HG03342 (cell line): Measurements from ENCODE around the gene C6orf58.

ENCODE experiments used
- ATAC-seq: cut with Tn5 transposase; IDR thresholded peaks from one replicate; pipeline ENCODE4 v1.9.1; 2021; ENCODE audit warnings: mild to moderate bottlenecking, moderate library complexity; ENCODE audit not compliant: unreplicated experiment

The C6orf58 gene

DNA sequence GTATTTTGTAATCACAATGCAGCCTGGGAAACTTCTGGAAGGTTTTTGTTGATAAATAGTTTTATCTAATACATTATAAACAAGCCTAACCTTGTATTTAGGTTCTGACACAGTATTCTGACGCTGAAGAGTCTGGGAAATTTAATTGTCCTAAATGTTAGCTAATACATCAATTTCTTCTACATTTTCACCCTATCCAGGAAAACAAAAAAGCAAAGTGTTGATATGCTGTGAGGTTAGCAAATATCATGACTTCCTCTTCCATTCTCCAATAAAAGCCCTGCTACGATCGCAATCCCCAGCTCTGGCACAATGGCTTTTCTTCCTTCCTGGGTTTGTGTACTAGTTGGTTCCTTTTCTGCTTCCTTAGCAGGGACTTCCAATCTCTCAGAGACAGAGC, at the start of gene C6orf58:
TSS of gene C6orf58 (plus strand) at position 301 of the 400 bp plus-strand sequence. CDS start at position 313, 12 bp downstream.
- no peak for ATAC-seq

DNA sequence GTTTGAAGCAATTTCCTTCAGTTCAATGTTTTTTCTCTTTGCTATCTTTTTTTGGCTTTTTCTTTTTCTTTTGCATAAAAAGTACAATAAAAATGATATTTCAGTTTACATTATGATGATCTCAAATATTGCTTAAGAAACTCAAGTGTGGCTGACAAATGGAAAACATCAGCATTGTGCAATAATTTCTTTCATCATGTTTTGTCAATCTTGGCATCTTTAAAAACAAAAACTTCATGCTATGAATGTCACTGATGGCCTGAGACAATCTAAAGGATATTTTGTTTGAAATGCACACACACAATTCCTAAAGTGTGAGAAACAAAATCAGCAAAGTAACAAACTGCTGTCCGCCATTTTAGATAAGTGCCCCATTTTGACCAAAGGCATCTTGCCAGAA, 44.0 kb upstream of the C6orf58 start:
- no peak for ATAC-seq

DNA sequence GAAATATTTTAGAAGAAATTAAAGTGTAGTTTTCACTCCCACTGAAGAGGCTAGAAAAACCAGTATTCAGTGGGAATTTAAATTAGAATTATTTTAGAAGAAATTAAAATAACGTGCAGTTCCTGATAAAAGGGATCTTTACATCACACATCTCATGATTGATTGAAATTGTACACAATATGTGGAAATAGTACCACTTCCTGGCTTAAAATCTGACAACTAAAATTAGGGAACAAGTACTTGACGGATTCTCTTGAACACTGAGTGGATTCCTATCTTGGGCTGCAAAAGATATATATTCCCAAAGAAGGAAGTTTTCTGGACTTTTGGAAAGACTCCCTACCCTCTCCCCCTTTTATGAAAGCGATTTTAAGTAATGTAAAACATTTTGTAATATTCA, 43.2 kb upstream of the C6orf58 start:
- no peak for ATAC-seq

DNA sequence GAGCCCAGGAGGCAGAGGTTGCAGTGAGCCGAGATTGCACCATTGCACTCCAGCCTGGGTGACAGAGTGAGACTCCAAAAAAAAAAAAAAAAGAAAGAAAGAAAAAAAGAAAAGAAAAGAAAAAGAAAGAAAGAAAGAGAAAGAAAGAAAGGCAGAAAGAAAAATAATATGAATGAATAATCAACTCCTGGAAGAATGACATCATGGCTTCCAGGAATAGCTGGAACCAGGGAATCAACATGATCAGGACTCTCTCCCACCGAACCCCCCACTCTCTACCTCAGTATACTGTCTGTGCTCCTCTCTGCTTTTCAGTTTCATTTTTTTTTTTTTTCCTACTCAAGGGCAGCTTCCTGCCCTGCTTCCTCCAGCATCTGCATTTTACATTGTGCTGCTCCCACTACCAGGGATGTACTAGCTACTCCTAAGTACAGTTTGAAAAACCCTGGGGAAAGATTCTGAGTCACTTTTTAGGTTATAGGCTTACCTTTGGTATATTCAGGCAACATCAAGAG, 38.2 kb upstream of the C6orf58 start:
- ATAC-seq: no peak

DNA sequence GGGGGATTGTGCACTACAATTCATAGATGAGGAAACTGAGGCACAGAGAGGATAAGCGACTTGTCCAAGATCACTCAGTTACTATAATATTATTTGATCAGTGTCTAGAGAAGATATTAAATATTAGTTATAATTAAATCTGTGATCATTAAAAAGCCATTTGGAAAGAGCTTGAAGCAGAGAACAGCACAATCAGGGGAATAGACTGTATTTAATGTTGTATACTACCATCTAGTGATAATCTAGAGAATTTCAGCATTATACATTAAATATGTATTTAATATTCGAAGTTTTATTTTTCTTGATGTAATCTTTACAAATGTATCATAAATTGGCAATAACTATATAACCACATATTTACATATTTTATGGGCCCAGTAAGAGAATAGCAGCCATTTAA, 37.7 kb upstream of the C6orf58 start:
- ATAC-seq: peak; percentile 55

DNA sequence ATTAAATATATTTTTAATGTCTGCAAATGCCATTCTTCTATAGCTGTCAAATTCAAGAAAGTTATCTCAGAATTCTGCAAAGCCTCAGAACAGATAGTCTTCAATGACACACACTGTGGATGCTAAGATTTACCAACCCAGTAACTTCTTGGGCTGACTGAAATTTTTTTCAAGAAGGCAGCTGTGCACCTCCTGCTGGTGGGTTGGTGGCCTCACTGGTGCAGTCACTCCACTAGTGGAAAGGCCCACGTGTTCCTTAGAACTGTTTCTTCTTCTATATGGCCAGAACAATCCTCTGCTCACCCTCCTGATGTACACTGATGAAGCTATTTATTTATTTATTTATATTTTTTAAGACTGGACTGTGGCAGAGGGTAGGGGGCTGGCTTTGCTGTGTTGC, 29.8 kb upstream of the C6orf58 start:
- no peak for ATAC-seq

DNA sequence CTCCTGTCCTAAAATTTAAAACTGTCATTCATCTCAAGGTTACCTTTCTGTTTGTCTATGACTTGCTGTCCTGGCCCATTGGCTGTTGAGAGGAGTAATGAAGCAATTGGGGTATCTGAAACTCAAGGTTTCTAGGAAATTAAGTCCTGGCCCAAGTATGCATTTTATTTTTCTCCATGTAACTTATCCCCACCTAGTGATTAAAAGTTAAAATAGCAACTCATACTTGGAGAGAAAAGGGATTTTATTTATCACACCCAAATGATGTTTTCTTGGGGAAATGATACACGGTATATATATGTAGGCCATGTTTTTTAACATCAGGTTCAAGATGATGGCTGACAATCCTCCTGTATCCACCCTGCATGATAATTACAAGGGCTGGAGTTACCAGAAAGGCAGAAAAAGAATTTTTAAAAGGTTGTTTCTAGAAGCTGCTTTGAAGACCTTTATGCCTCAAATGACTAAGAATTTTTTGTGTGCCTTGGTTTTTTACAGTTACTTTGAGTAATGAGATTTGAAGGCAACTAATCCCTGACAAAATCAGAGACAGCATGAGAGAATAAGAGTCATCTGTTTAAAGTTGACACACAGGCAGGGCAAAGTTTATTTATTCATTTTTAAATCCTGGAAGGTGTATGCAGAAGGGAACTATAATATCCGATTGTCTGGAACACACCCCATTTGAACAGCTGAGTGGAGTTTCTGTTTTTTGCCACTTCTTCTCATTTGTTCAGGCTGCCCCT, 28.9 kb upstream of the C6orf58 start:
- ATAC-seq: no peak

DNA sequence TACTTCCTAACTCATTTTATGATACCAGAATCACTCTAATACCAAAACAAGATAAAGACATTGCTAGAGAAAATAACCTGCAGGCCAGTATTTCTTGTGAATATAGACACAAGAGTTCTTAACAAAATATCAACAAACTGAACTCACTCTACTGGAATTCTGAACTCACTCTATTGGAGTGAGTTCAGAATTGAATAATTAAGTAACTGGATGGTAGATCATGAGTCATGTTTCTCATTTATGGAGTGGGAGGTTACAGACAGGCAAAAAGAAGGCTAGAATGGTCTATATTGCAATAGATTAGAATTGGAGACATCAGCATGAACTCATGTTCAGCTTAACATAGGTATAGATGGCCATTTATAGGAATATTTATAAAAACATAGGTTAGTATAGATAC, 26.6 kb upstream of the C6orf58 start:
- ATAC-seq: no peak

DNA sequence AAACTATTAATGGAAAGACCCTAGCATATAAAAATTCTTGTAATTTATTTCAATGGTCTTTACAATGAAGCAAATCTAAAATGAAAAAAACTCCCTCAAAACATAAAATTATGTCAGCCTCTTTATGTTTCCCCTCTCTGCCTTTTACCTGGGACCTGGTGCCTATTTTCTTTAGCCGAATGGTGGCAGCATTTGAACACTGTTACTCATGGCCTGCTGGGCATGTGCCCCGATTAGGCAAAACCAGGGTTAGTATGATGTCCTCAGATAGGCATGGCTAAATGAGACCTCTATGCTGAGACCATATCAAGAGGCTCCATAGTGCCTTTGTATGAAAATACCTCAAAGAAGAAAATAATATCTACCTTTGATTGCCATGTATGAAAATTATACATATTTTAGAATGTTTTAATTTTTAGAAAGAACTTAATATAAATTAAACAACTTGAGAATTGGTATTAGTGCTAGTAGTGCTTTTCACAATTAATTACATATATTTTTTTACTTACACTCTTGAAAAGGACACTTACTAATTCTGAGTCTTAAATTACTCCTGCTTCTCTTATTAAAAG, 22.5 kb upstream of the C6orf58 start:
- no peak for ATAC-seq

DNA sequence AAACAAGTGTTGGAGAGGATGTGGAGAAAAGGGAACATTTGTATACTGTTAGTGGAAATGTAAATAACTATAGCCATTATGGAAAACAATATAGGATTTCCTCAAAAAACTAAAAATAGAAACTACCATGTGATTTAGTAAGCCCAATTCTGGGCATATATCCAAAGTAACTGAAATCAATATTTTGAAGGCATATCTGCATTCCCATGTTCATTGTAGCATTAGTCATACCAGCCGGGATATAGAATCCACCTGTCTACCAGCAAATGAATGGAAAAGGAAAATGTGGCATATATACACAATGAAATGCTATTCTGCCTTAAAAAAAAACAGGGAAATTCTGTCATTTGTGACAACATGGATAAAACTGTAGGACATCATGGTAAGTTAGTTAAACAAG, 15.3 kb upstream of the C6orf58 start:
- no peak for ATAC-seq

DNA sequence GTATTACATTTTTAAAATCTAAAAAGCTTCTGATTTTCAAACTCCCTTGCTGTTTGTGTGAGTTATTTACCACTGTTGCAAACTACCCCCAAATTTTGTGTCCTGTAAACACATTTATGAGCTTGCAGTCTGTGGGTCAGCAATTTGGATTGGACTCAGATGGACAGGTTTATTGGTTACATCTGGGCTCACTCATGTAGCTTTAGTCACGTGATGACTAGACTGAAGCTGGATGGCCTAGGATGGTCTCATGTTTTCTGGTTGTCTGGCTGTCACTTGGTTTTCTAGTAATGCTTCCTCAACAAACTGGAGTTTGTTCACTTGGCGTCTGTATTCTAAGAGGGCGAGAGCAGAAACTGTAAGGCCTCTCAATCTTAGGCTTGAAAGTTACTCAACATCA, 12.2 kb upstream of the C6orf58 start:
- ATAC-seq: no peak

DNA sequence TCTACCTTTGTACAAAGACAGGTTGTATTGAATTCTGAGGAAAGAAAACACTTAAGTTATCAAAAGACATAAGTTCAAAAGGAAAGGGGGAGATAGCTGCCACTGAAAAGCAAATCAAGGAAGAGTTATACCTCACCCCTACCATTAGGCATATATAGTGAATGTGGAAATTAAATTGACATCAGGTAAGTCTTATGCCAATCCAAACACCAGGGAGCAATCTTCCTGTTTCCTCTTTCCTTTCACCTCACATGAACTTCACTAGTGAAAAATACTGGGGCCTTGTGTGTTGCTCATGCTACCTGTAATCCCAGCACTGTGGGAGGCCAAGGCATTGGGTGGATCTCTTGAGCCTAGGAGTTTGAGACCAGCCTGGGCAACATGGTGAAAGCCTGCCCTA, 10.9 kb upstream of the C6orf58 start:
- no peak for ATAC-seq

DNA sequence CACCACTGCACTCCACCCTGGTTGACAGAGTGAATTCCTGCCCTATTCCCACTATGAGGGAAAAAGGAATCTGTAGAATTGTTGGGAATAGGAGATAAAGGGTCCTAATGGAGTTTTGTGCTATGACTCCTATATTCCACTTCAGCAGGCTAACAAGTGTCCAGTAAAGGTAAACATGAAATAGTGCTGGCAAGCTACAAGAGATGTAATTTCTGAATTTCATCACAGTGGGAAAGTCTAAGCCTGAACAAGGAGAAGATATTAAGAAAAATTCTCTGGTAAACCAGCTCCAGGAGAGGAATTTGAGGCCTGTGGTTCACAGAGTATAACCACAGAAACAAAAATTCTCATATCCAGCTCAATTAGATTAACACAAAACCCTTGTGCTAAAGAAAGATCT, 10.3 kb upstream of the C6orf58 start:
- ATAC-seq: no peak

DNA sequence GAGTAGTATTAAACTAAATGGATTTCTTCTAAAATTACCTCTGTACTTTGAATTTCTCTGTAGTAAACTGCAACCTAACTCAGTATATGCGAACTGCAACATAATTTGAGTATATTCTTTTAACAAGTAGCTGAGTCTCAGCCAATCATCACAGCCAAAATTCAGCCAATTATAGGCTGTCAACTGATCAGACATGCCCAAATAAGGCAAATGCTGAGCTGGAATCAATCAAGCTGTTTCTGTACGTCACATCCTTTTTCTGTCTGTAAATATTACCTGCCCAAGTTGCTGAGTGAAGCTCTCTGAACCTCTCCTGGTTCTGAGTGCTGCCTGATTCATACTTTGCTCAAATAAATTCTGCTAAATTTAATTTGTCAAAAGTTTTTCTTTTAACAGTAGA, 9.5 kb upstream of the C6orf58 start:
- ATAC-seq: no peak

DNA sequence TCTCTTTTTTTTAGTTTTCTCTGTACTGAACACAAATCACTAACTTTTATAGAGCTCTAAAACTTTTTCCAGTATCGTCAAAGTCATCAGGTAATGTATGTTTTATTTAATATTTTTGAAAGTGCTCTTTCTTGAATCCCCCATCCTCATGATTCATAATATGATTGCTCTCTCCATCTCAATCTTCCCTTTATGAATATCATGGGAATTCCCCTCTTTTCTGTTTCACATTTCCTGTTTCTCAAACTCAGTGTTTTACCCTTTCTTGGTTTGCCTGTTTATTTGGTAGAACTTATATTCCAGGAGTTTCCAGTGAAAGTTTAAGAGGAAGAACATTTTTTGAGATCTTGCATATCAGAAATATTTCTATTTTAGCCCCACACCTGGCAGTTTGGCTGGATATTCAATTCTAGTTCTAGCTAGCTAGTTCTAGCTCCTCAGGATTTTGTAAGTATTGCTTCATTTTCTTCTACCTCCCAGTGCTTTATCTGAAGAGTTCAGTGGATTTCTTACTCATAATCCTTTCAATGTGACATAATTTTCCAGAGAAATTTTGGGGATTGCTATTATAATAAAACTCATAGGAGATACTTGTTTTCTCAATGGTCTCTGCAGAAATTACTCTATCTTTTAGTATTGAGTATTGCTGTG, 6.1 kb upstream of the C6orf58 start:
- ATAC-seq: peak; percentile 81

DNA sequence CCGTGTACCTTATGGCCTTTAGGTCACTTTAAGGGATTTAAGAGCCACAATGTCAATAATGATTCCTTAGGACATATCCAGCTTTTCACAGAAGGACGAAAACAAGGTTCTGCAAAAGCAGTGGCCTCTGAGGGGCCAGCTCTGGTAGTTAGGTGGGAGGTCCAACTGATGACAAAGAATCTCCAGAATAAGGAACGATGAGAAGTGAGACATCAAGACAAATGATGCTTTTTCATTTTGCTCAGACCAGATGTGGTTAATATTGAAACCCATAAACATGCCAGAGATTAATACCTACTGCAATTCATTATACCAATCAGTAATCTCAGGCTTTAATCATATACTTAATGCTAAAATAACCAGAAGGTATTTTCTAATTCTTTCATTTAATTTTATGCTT, 1.9 kb downstream of the C6orf58 start:
- no peak for ATAC-seq

DNA sequence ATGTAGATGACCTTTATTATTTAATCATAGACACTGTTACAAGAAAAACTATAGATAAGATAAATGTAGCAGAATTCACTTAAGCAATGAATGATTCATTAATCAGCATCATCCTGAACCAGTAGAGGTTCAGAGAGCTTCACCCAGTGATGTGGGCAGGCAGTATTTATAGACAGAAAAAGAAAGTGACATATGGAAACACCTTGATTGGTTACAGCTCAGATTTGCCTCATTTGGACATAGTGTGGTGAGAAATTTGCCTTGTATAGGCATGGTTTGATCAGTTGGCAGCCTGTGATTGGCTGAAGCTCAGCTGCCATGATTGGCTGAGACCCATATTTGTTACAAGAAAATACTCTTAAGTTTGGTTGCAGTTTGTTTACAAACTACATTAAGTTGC, 4.6 kb downstream of the C6orf58 start:
- ATAC-seq: no peak

DNA sequence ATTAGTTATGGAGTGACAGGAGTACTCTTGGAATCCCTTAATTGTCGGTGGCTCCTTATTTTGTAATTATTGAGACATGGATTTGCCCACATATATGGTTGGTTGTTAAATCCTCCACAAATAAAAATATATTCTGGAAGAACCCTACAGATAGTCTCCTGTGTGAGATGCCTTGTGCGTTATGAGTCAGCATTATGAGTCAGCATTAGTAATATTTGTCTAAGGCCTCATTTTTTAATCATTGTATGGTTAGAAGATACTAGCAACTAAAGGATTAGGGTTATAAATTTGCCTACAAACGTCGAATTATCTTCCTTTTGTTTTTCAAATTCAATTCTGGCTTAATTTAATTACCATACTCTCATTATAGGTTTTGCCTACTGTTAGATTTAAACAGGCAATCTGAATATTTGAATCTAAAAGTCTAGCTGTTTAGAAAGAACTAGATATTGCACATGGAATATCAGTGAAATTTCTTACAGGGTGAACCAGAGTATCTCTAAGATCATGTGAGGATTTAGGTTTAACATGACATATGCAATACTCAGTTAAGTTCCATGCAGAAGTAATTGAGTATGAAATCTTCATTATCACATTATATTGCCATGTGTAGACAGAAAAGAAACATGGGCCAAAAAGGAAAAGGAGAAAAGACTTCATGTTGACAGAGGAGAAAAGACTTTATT, 5.9 kb downstream of the C6orf58 start:
- peak; percentile 43 for ATAC-seq

DNA sequence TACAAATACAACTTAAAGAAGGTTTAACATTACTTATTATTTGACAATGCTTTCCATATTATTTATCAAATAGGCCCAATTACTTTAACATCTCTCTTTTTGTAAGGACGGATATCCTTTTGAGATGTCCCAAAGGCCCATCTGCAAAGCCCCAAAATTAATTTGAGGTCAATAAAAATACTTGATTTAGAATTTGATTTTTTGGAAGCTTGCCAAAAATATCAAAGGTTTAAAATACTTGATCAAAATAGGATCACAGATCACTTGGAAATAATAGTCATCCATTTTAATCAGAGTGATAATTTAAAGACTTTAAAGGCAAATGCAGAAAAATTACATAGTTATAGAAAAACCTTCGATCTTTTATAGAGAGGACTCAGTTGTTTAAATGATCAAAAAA, 8.1 kb downstream of the C6orf58 start:
- ATAC-seq: no peak

DNA sequence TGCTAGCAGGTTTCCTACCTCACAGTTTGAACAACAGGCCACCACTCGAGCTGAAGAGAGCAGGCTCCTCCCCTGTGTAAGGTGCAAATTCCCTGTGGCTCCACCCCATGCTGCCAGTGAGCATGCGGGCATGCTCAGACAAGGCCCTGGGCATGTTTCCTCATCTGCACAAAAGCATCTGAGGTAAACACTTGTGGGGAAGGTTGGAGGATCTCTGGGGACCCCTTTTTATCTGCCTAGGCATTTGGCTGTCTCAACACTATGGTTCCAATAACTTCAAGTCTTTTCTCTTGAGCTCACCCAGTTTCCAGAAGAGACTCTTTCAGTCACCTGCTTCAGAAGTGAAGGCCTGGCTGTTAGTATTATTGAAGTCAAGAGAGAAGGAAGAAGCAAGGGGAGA, 9.4 kb downstream of the C6orf58 start:
- no peak for ATAC-seq

DNA sequence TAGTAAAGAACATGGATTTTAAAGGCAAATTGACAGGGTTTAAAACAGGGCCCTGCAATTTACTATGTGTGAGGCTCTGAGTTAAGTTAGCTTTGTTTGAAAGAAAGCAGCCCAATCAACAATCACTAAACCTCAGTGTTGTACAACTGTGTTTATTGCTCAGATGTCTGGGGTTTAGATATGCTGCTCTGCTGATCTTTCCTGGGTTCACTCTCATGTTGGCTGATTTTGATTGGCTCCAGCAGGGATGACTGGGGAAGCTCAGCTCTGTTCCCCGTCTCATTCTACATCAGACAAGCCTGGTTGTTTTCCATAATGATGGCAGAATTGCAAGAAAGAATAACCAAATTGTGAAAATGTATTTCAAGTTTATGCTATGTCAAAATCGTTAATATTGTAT, 10.9 kb downstream of the C6orf58 start:
- ATAC-seq: no peak

DNA sequence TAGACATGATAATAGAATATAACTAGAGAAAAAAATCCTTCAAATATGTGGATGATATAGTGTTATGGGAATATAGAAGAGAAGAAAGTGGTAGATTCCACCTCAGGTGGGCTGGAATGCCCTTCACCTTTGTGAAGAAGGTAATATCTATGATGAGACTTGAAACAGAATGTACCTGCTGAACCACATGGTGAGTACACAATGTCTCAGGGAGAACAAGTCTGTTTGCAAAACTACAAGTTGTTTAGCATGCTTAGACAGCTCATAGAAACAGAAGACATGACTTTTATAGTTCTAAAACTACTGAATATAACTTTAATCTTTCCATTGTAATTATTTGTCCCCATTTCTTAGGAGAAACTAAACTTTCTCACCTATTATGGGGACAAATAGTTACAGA, 12.2 kb downstream of the C6orf58 start:
- ATAC-seq: no peak
